Hepatocyte (in vitro differentiated cells): ENCODE results near the gene BCL7B. TPM values are rescaled to one million over a fixed set of nuclear protein-coding genes. Genes with fewer than 3 reads are reported as not detected.
"Not testable (repeated sequence)": the region's sequence is repeated elsewhere in the genome, so short reads cannot be mapped to it uniquely, and the experiment has no call there.

Experiments
- DNase-seq: peaks from one replicate; pipeline ENCODE4 v3.0.0-alpha.2; 2016; ENCODE audit warnings: low spot score
- H2AFZ ChIP-seq: fragments of 200-600 bp; sonication (generic); 2 replicates; pipeline ENCODE4 v1.6.0; 2016; ENCODE audit warnings: antibody characterized with exemption, mild to moderate bottlenecking
- H3K27ac ChIP-seq: fragments of 200-600 bp; sonication (generic); 2 replicates; pipeline ENCODE4 v1.5.1; 2016; ENCODE audit warnings: mild to moderate bottlenecking
- H3K27me3 ChIP-seq: fragments of 200-600 bp; sonication (generic); 2 replicates; pipeline ENCODE4 v1.6.1; 2016
- H3K36me3 ChIP-seq: fragments of 200-600 bp; sonication (generic); replicated peaks from 2 replicates; pipeline ENCODE4 v1.5.1; 2016; ENCODE audit warnings: low read depth; ENCODE audit not compliant: insufficient read depth
- H3K4me1 ChIP-seq: fragments of 200-600 bp; sonication (generic); 2 replicates; pipeline ENCODE4 v1.5.1; 2016; ENCODE audit warnings: mild to moderate bottlenecking, moderate library complexity; ENCODE audit not compliant: insufficient read depth
- H3K4me2 ChIP-seq: fragments of 200-600 bp; sonication (generic); 2 replicates; pipeline ENCODE4 v1.6.0; 2016
- H3K4me3 ChIP-seq: fragments of 200-600 bp; sonication (generic); 2 replicates; pipeline ENCODE4 v1.5.1; 2016; ENCODE audit warnings: mild to moderate bottlenecking
- H3K79me2 ChIP-seq: fragments of 200-600 bp; sonication (generic); 2 replicates; pipeline ENCODE4 v1.6.0; 2017; ENCODE audit warnings: mild to moderate bottlenecking
- H3K9me2 ChIP-seq: fragments of 200-600 bp; sonication (generic); replicated peaks from 2 replicates; pipeline ENCODE4 v1.6.0; 2017; ENCODE audit warnings: mild to moderate bottlenecking; ENCODE audit not compliant: insufficient read depth
- H3K9me3 ChIP-seq: fragments of 200-600 bp; sonication (generic); 2 replicates; pipeline ENCODE4 v1.5.1; 2016; ENCODE audit warnings: low read depth, mild to moderate bottlenecking
- H4K20me1 ChIP-seq: fragments of 200-600 bp; sonication (generic); 2 replicates; pipeline ENCODE4 v1.6.0; 2016; ENCODE audit warnings: mild to moderate bottlenecking; ENCODE audit not compliant: insufficient read depth, poor library complexity, severe bottlenecking
- CTCF ChIP-seq: fragments of 200-600 bp; sonication (generic); IDR thresholded peaks from 2 replicates; pipeline ENCODE4 v1.5.1; 2016; ENCODE audit warnings: antibody characterized with exemption, mild to moderate bottlenecking; ENCODE audit not compliant: poor library complexity
- EZH2 ChIP-seq: fragments of 200-600 bp; sonication (generic); IDR thresholded peaks from 2 replicates; pipeline ENCODE4 v1.6.1; 2016; ENCODE audit warnings: antibody characterized with exemption, mild to moderate bottlenecking, borderline replicate concordance
- EZH2phosphoT487 ChIP-seq: fragments of 200-600 bp; sonication (generic); IDR thresholded peaks from one replicate; pipeline ENCODE4 v1.6.1; 2018; ENCODE audit warnings: antibody characterized with exemption, mild to moderate bottlenecking, low read depth, moderate library complexity; ENCODE audit not compliant: unreplicated experiment, severe bottlenecking
- WGBS: methylation state at CpG from one replicate; pipeline ENCODE4 v1.1.6; 2016; ENCODE audit warnings: low lambda C conversion rate; ENCODE audit errors: missing lambda C conversion rate; 5-methylcytosine and 5-hydroxymethylcytosine counted together
- polyA plus RNA-seq: library from polyadenylated mRNA; unstranded; fragments of >200 nt; fragmentation: Nextera tagmentation; extraction: Ambion mirVana; gene quantifications from 2 replicates; pipeline ENCODE4 v1.2.1, GENCODE V29; 2016
- total RNA-seq: library from RNA; depleted of rRNA; stranded (reverse); fragments of >200 nt; gene quantifications from 2 replicates; pipeline ENCODE4 v1.2.3, GENCODE V29; 2014

The BCL7B gene
- total and polyA plus RNA-seq, 2 experiments from 2014 or later, result 44.7 to 54.0 TPM

GRCh38 chr7:73555411-73555982, 2.0 kb downstream of the BCL7B start:
- Histone ChIP-seq H2AFZ (no peak overlapping the region), H3K4me2 (peak overlapping the region; percentile 91), H3K27me3 (no peaks in the 10 kb centered on the region), H3K79me2 (peaks cover 60% of the 10 kb centered on the region), H4K20me1 (peaks cover 25% of the 10 kb centered on the region), H3K9me2 (no peaks in the 10 kb centered on the region), H3K4me1 (peaks cover 13% of the 10 kb centered on the region), H3K36me3 (no peaks in the 10 kb centered on the region), H3K4me3 (no peak overlapping the region), H3K27ac (peak overlapping the region; percentile 85), H3K9me3 (no peaks in the 10 kb centered on the region)
- no peak for TF ChIP-seq EZH2
- TF ChIP-seq EZH2phosphoT487, result no peak
- TF ChIP-seq CTCF, result no peak
- WGBS, result 90% methylated on average over 6 of the region's 6 CpGs
- no peak for DNase-seq

- not testable (repeated sequence) for H3K36me3 ChIP-seq, H3K27ac ChIP-seq
Observed at GRCh38 chr7:73550093-73550492, 7.4 kb downstream of the BCL7B start.

GRCh38 chr7:73549176-73549575, 8.3 kb downstream of the BCL7B start:
- Histone ChIP-seq H3K4me2 (no peak overlapping the region), H3K27ac (no peak overlapping the region), H3K9me2 (no peaks in the 10 kb centered on the region), H3K9me3 (no peaks in the 10 kb centered on the region), H3K4me3 (no peak overlapping the region), H3K36me3 (peaks cover 4% of the 10 kb centered on the region), H3K27me3 (no peaks in the 10 kb centered on the region), H3K4me1 (no peaks in the 10 kb centered on the region), H2AFZ (no peak overlapping the region), H3K79me2 (peaks cover 91% of the 10 kb centered on the region), H4K20me1 (peaks cover 27% of the 10 kb centered on the region)
- 87% methylated on average over 4 of the region's 4 CpGs for WGBS
- DNase-seq, result no peak
- TF ChIP-seq EZH2phosphoT487 (no peak), CTCF (no peak), EZH2 (no peak)

More at GRCh38 chr7:73550093-73550492, 7.4 kb downstream of the BCL7B start:
- H3K4me3 ChIP-seq, DNase-seq, H3K4me2 ChIP-seq, H2AFZ ChIP-seq, H3K27me3 ChIP-seq, H3K9me3 ChIP-seq, H3K9me2 ChIP-seq, H3K4me1 ChIP-seq: not testable (repeated sequence)
- peaks cover 27% of the 10 kb centered on the region for H4K20me1 ChIP-seq
- 93% methylated on average over 5 of the region's 5 CpGs for WGBS
- H3K79me2 ChIP-seq, result peaks cover 92% of the 10 kb centered on the region

DNA sequence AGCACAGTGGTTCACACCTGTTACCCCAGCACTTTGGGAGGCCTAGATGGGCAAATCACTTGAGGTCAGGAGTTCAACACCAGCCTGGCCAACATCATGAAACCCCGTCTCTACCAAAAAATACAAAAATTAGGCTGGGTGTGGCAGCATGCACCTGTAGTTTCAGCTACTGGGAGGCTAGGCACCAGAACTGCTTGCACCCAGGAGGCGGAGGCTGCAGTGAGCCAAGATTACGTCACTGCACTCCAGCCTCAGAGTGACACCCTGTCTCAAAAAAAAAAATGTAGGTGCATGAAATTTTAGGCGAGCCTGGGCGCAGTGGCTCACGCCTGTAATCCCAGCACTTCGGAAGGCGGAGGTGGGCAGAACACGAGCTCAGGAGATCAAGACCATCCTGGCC, 9.6 kb downstream of the BCL7B start:
- H3K36me3 ChIP-seq, result peaks cover 4% of the 10 kb centered on the region

More for the DNA sequence above, 9.6 kb downstream of the BCL7B start:
- Histone ChIP-seq H3K9me3 (no peaks in the 10 kb centered on the region), H3K4me2 (no peak overlapping the region), H3K4me1 (no peaks in the 10 kb centered on the region), H3K79me2 (peaks cover 83% of the 10 kb centered on the region), H3K27ac (no peak overlapping the region), H3K27me3 (no peaks in the 10 kb centered on the region), H4K20me1 (peaks cover 26% of the 10 kb centered on the region), H2AFZ (no peak overlapping the region), H3K9me2 (no peaks in the 10 kb centered on the region), H3K4me3 (no peak overlapping the region)
- 97% methylated on average over 9 of the region's 9 CpGs for WGBS
- no peak for DNase-seq
- TF ChIP-seq EZH2phosphoT487 (no peak), CTCF (no peak), EZH2 (no peak)
